ENCODE data around the gene RASA3. TPM values are rescaled to one million over a fixed set of nuclear protein-coding genes. Genes with fewer than 3 reads are reported as not detected.

Gene RASA3
- total RNA-seq, 2 experiments from 2014 or later = 3.6 to 17.9 TPM

DNA sequence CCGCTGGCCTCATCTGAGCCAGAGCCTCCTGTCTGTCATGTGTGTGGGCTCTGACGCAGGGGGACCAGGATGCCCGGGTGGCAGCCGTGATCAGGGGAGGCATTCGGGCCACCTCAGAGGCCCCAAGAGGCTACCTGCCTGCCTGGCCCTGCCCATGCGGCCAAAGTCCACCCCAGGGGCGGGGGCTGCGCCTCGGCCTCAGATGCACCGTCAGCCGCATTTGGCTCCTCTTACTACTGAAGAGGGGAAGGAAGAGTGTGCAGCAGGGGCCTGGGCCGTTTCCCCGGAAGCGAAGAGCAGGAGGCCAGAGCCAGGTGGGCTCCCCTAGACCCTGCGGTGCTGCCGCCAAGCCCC is 192.5 kb downstream of the RASA3 start:
- H3K9me2 ChIP-seq (ENCODE audit: insufficient read depth, low read length) = no peaks in the 10 kb centered on the region
- no peak for DNase-seq (ENCODE audit: low spot score)
- no peaks in the 10 kb centered on the region for H4K20me1 ChIP-seq (ENCODE audit: insufficient read depth, low read length)
- ChIA-PET CTCF (ENCODE audit: unreplicated experiment) (no interaction called here), POLR2A (no interaction called here)
- no peak overlapping the region for H3K4me2 ChIP-seq (ENCODE audit: low read length)
- H3K27ac ChIP-seq (ENCODE audit: low read depth, low read length, poor library complexity, severe bottlenecking) = no peak overlapping the region
- BruUV-seq (replicated peaks) = no TSS peak
- H3K36me3 ChIP-seq (ENCODE audit: insufficient read depth, low read length) = no peaks in the 10 kb centered on the region
- H3K9me3 ChIP-seq (ENCODE audit: low read length) = no peaks in the 10 kb centered on the region
- intact Hi-C loops (cut with micrococcal nuclease; ENCODE audit: unreplicated experiment) = no loop called here
- no peaks in the 10 kb centered on the region for H3K79me2 ChIP-seq (ENCODE audit: insufficient read depth, low read depth, low read length)
- TF ChIP-seq EZH2phosphoT487 (IDR thresholded peaks at IDR 0.05; ENCODE audit: borderline replicate concordance, low read depth, low read length) = no peak
- TF ChIP-seq, protein P1, sequence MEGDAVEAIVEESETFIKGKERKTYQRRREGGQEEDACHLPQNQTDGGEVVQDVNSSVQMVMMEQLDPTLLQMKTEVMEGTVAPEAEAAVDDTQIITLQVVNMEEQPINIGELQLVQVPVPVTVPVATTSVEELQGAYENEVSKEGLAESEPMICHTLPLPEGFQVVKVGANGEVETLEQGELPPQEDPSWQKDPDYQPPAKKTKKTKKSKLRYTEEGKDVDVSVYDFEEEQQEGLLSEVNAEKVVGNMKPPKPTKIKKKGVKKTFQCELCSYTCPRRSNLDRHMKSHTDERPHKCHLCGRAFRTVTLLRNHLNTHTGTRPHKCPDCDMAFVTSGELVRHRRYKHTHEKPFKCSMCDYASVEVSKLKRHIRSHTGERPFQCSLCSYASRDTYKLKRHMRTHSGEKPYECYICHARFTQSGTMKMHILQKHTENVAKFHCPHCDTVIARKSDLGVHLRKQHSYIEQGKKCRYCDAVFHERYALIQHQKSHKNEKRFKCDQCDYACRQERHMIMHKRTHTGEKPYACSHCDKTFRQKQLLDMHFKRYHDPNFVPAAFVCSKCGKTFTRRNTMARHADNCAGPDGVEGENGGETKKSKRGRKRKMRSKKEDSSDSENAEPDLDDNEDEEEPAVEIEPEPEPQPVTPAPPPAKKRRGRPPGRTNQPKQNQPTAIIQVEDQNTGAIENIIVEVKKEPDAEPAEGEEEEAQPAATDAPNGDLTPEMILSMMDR (conservative IDR thresholded peaks at IDR 0.05; ENCODE audit: low read length) = no peak
- H3K4me3 ChIP-seq (ENCODE audit: low read depth, low read length, poor library complexity, severe bottlenecking) = no peak overlapping the region
- H3K4me1 ChIP-seq (ENCODE audit: insufficient read depth, low read length, poor library complexity, severe bottlenecking) = no peaks in the 10 kb centered on the region
- H2AFZ ChIP-seq (ENCODE audit: low read length) = no peak overlapping the region

DNA sequence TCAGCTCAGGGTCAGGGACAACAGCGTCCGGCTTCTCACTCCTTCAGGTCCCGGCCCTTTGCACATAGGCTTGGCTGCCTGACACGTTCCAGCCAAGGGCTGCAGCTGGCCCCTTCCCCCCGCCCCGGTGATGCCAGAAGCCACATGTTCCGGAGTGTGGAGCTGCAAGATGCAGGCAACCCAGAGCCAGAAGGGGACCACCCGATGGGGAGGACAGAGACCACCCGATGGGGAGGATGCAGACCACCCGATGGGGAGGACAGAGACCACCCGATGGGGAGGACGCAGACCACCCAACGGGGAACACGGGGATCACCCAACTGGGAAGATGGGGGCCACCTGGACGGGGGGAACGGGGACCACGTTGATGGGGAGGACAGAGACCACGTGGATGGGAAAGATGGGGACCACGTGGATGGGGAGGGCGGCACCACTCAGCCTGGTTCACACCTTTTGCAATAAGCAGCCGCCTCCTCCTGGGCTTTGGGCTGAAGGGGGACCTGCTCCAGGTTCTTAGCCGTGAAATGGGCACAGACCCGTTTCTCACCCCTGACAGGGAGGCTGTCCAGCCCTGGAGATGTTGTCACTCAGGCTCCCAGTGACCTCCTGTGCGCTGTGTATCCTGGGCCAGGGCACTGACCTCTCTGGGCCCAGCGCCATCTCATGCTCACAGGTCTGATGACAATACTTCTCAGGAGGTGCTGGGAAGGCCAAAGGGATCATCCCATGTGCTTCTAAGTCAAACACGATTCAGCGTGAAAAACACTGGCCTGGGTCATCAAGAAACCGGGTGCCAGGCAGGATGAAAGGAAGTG is 193.1 kb downstream of the RASA3 start:
- Histone ChIP-seq H3K9me2 (ENCODE audit: insufficient read depth, low read length) (no peaks in the 10 kb centered on the region), H3K4me1 (ENCODE audit: insufficient read depth, low read length, poor library complexity, severe bottlenecking) (no peaks in the 10 kb centered on the region), H3K27ac (ENCODE audit: low read depth, low read length, poor library complexity, severe bottlenecking) (no peak overlapping the region), H3K4me3 (ENCODE audit: low read depth, low read length, poor library complexity, severe bottlenecking) (no peak overlapping the region), H3K4me2 (ENCODE audit: low read length) (no peak overlapping the region), H4K20me1 (ENCODE audit: insufficient read depth, low read length) (no peaks in the 10 kb centered on the region), H3K36me3 (ENCODE audit: insufficient read depth, low read length) (no peaks in the 10 kb centered on the region), H3K79me2 (ENCODE audit: insufficient read depth, low read depth, low read length) (no peaks in the 10 kb centered on the region), H3K9me3 (ENCODE audit: low read length) (no peaks in the 10 kb centered on the region), H2AFZ (ENCODE audit: low read length) (no peak overlapping the region)
- ChIA-PET CTCF (ENCODE audit: unreplicated experiment) (no interaction called here), POLR2A (no interaction called here)
- DNase-seq (ENCODE audit: low spot score) = no peak
- intact Hi-C loops (cut with micrococcal nuclease; ENCODE audit: unreplicated experiment) = no loop called here
- TF ChIP-seq, protein P1 (conservative IDR thresholded peaks at IDR 0.05; ENCODE audit: low read length) = no peak
- TF ChIP-seq EZH2phosphoT487 (IDR thresholded peaks at IDR 0.05; ENCODE audit: borderline replicate concordance, low read depth, low read length) = no peak
- no TSS peak for BruUV-seq (replicated peaks)

DNA sequence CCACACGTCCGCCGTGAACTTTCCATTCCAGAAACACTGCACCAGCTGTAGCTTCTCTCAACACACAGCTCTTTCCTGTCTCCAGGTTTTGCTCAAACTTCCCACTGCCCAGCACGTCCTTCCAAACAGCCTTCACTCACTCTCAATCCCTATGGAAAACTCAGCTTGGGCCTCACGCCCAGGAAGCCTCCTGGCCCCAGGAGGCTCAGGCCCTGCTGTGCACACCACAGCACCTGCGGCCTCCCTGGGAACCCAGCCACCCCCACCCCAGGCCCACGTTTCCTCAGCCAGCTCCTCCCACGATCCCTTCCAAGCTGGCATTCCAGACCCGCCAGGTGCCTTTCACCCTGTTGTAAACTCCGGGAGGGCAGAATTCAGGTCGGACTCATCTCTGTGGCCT is 193.7 kb downstream of the RASA3 start:
- Histone ChIP-seq H3K4me3 (ENCODE audit: low read depth, low read length, poor library complexity, severe bottlenecking) (no peak overlapping the region), H3K36me3 (ENCODE audit: insufficient read depth, low read length) (no peaks in the 10 kb centered on the region), H3K79me2 (ENCODE audit: insufficient read depth, low read depth, low read length) (no peaks in the 10 kb centered on the region), H3K4me1 (ENCODE audit: insufficient read depth, low read length, poor library complexity, severe bottlenecking) (no peaks in the 10 kb centered on the region), H2AFZ (ENCODE audit: low read length) (no peak overlapping the region), H3K4me2 (ENCODE audit: low read length) (no peak overlapping the region), H3K9me2 (ENCODE audit: insufficient read depth, low read length) (no peaks in the 10 kb centered on the region), H3K9me3 (ENCODE audit: low read length) (no peaks in the 10 kb centered on the region), H3K27ac (ENCODE audit: low read depth, low read length, poor library complexity, severe bottlenecking) (no peak overlapping the region), H4K20me1 (ENCODE audit: insufficient read depth, low read length) (no peaks in the 10 kb centered on the region)
- CTCF ChIA-PET (ENCODE audit: unreplicated experiment) = no interaction called here
- intact Hi-C loops (cut with micrococcal nuclease; ENCODE audit: unreplicated experiment) = no loop called here
- no TSS peak for BruUV-seq (replicated peaks)
- no peak for DNase-seq (ENCODE audit: low spot score)
- POLR2A ChIA-PET = no interaction called here
- no peak for TF ChIP-seq EZH2phosphoT487 (IDR thresholded peaks at IDR 0.05; ENCODE audit: borderline replicate concordance, low read depth, low read length)
- TF ChIP-seq, protein P1 (conservative IDR thresholded peaks at IDR 0.05; ENCODE audit: low read length) = no peak
